MM.1S (cell line): ENCODE measurements around the gene TAF4B.
A peak's percentile ranks its signal among the peaks of the same experiment; 100 is the strongest.

Experiments used
- DNase-seq: peaks from one replicate; pipeline ENCODE4 v3.0.0-alpha.2; 2015
- H2AFZ ChIP-seq: fragments of 300-600 bp; sonication (generic); 2 replicates; pipeline ENCODE4 v1.6.0; 2016; ENCODE audit warnings: antibody characterized with exemption, low read length
- H3F3A ChIP-seq: fragments of 300-600 bp; sonication (generic); 2 replicates; pipeline ENCODE4 v1.6.1; 2016; ENCODE audit warnings: mild to moderate bottlenecking, antibody characterized with exemption, low read length, moderate library complexity, mixed read lengths; ENCODE audit not compliant: insufficient read depth
- H3K27ac ChIP-seq: fragments of 300-600 bp; sonication (generic); 2 replicates; pipeline ENCODE4 v1.5.1; 2016; ENCODE audit warnings: mild to moderate bottlenecking, low read length
- H3K27me3 ChIP-seq: fragments of 300-600 bp; sonication (generic); replicated peaks from 2 replicates; pipeline ENCODE4 v1.6.0; 2016; ENCODE audit warnings: low read length; ENCODE audit not compliant: insufficient read depth
- H3K36me3 ChIP-seq: fragments of 300-600 bp; sonication (generic); replicated peaks from 2 replicates; pipeline ENCODE4 v1.6.1; 2016; ENCODE audit warnings: mild to moderate bottlenecking, low read length, mixed read lengths; ENCODE audit not compliant: insufficient read depth
- H3K4me1 ChIP-seq: fragments of 300-600 bp; sonication (generic); 2 replicates; pipeline ENCODE4 v1.6.1; 2016; ENCODE audit warnings: low read length, mixed read lengths
- H3K4me2 ChIP-seq: fragments of 300-600 bp; sonication (generic); 2 replicates; pipeline ENCODE4 v1.6.0; 2016; ENCODE audit warnings: low read depth, low read length
- H3K4me3 ChIP-seq: fragments of 300-600 bp; sonication (generic); 2 replicates; pipeline ENCODE4 v1.5.1; 2016; ENCODE audit warnings: low read length, mixed read lengths
- H3K79me2 ChIP-seq: fragments of 300-600 bp; sonication (generic); 2 replicates; pipeline ENCODE4 v1.6.1; 2016; ENCODE audit warnings: mixed run types, low read length, mixed read lengths
- H3K9ac ChIP-seq: fragments of 300-600 bp; sonication (generic); 2 replicates; pipeline ENCODE4 v1.6.1; 2016; ENCODE audit warnings: low read length, mixed read lengths
- H3K9me2 ChIP-seq: fragments of 300-600 bp; sonication (generic); replicated peaks from 2 replicates; pipeline ENCODE4 v1.6.1; 2016; ENCODE audit warnings: mild to moderate bottlenecking, low read length, mixed read lengths; ENCODE audit not compliant: insufficient read depth
- H3K9me3 ChIP-seq: fragments of 300-600 bp; sonication (generic); replicated peaks from 2 replicates; pipeline ENCODE4 v1.6.1; 2016; ENCODE audit warnings: mild to moderate bottlenecking, low read length, mixed read lengths; ENCODE audit not compliant: insufficient read depth
- H4K20me1 ChIP-seq: fragments of 300-600 bp; sonication (generic); 2 replicates; pipeline ENCODE4 v1.6.1; 2016; ENCODE audit warnings: mild to moderate bottlenecking, low read length, moderate library complexity, mixed read lengths; ENCODE audit not compliant: insufficient read depth
- CTCF ChIP-seq: fragments of 300-600 bp; sonication (generic); IDR thresholded peaks from 2 replicates; pipeline ENCODE4 v1.5.1; 2016; ENCODE audit warnings: antibody characterized with exemption, low read length, mixed read lengths
- EZH2 ChIP-seq: fragments of 300-600 bp; sonication (generic); optimal IDR thresholded peaks from 2 replicates; pipeline ENCODE3; 2017; ENCODE audit warnings: low read depth, mild to moderate bottlenecking, antibody characterized with exemption, low read length, mixed read lengths
- EZH2phosphoT487 ChIP-seq: fragments of 300-600 bp; sonication (generic); IDR thresholded peaks from 2 replicates; pipeline ENCODE4 v1.6.1; 2018; ENCODE audit warnings: antibody characterized with exemption, low read length

The TAF4B gene

GRCh38 chr18:26356045-26356785 lies 130.0 kb downstream of the TAF4B start:
- Histone ChIP-seq H3K4me1 (peaks cover 36% of the 10 kb centered on the region), H3K36me3 (no peaks in the 10 kb centered on the region; the same call in 1 of the 2 replicates), H3F3A (peaks cover 21% of the 10 kb centered on the region), H3K4me2 (peak overlapping the region; percentile 72), H4K20me1 (no peaks in the 10 kb centered on the region), H3K27me3 (no peaks in the 10 kb centered on the region), H3K79me2 (no peaks in the 10 kb centered on the region; the same call in 1 of the 2 replicates), H3K27ac (peak overlapping the region; percentile 73; the same call in 1 of the 2 replicates), H3K9ac (peak overlapping the region; percentile 29; the same call in 1 of the 2 replicates), H3K9me2 (no peaks in the 10 kb centered on the region), H3K9me3 (no peaks in the 10 kb centered on the region), H3K4me3 (peak overlapping the region; percentile 24), H2AFZ (peak overlapping the region; percentile 33)
- DNase-seq: peak; percentile 76
- TF ChIP-seq EZH2: no peak
- TF ChIP-seq CTCF: no peak
- no peak for TF ChIP-seq EZH2phosphoT487

- H3K27me3 ChIP-seq: no peaks in the 10 kb centered on the region
- H3K36me3 ChIP-seq: no peaks in the 10 kb centered on the region; the same call in 1 of the 2 replicates
- no peak overlapping the region for H3K27ac ChIP-seq
- no peaks in the 10 kb centered on the region for H3K9me3 ChIP-seq
- no peaks in the 10 kb centered on the region for H4K20me1 ChIP-seq
- H3K79me2 ChIP-seq: no peaks in the 10 kb centered on the region; the same call in 1 of the 2 replicates
- TF ChIP-seq EZH2phosphoT487 (no peak), CTCF (no peak), EZH2 (no peak)
- H3F3A ChIP-seq: peaks cover 21% of the 10 kb centered on the region
- no peak overlapping the region for H3K4me3 ChIP-seq
- H2AFZ ChIP-seq: no peak overlapping the region
- DNase-seq: no peak
- no peaks in the 10 kb centered on the region for H3K9me2 ChIP-seq
- H3K4me1 ChIP-seq: peaks cover 36% of the 10 kb centered on the region
- no peak overlapping the region for H3K9ac ChIP-seq
- no peak overlapping the region for H3K4me2 ChIP-seq
Observed at GRCh38 chr18:26357960-26358359, 131.7 kb downstream of the TAF4B start.

DNA sequence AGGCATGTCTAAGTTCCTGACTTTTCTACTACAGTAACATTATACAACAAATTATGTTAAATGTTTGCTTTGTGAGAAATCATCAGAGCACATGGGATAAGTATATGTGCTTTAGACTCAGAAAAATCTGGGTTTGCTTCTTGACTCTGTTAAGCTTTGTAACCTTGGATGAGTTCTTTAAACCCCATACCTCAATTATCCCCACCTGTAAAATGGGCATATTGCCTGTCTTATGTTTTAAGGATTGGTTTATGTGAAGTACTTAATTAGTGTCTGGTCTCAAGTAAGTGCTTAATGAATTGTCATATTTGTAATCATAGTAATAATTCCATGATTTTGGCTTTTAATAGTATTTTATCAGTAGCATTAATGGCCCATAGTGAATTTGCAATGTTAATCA lies 135.8 kb downstream of the TAF4B start:
- TF ChIP-seq EZH2phosphoT487: no peak
- no peak for TF ChIP-seq EZH2
- no peak for TF ChIP-seq CTCF
- no peaks in the 10 kb centered on the region for H3K27me3 ChIP-seq
- no peaks in the 10 kb centered on the region for H4K20me1 ChIP-seq
- no peaks in the 10 kb centered on the region; the same call in 1 of the 2 replicates for H3K79me2 ChIP-seq
- peaks cover 1% of the 10 kb centered on the region; the same call in 1 of the 2 replicates for H3F3A ChIP-seq
- H2AFZ ChIP-seq: no peak overlapping the region
- H3K4me1 ChIP-seq: peaks cover 11% of the 10 kb centered on the region
- H3K4me3 ChIP-seq: no peak overlapping the region
- DNase-seq: no peak
- H3K9me3 ChIP-seq: no peaks in the 10 kb centered on the region
- no peaks in the 10 kb centered on the region; the same call in 1 of the 2 replicates for H3K36me3 ChIP-seq
- H3K27ac ChIP-seq: no peak overlapping the region
- no peaks in the 10 kb centered on the region for H3K9me2 ChIP-seq
- no peak overlapping the region for H3K9ac ChIP-seq
- H3K4me2 ChIP-seq: no peak overlapping the region
